GM12801 (cell line): Measurements from ENCODE around the gene CCR7.

ENCODE experiments used
- TF ChIP-seq, protein P1 (sequence below): IDR thresholded peaks from one replicate; pipeline ENCODE4 v1.5.1; 2011; ENCODE audit warnings: control low read depth; ENCODE audit not compliant: insufficient read length; ENCODE audit errors: extremely low read depth

CCR7 gene

DNA sequence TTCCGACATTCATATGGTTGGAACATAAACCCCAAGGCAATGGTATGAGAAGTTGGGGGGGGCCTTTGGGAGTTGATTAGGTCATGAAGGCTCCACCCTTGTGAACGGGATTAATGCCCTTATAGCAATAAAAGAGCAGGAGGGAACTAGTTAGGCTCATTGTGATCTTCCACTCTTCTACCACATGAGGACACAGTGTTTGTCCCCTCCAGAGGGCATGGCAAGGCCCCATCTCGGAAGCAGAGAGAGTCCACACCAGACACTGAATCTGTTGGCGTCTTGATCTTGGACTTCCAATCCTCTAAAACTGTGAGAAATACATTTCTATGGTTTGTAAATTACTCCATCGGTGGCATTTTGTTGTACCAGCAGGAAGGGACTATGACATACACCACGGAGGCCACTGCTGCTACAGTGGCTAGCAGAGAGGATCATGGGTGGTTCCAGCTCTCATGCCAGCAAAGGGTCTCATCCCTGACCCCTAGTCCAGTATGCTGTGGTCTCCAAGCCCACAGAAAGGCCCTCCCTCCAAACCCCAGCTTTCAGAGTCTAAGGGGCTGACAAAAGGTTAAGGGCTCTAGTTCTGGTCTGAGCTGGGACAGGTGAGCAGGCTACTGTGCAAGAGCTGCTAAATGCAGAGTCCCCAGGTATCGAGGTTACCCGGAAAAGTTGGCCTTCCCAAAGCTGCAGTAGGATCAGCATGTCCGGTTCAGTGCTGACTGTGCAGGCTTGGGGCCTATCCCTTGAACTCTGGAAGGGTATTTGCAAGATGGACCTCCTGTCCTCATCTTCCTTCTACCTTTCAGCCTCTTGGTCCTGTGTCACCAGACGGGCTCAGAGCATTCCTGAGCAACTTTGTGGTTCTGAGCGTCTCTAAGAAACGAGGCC, 12.2 kb downstream of the CCR7 start:
- TF ChIP-seq, protein P1, sequence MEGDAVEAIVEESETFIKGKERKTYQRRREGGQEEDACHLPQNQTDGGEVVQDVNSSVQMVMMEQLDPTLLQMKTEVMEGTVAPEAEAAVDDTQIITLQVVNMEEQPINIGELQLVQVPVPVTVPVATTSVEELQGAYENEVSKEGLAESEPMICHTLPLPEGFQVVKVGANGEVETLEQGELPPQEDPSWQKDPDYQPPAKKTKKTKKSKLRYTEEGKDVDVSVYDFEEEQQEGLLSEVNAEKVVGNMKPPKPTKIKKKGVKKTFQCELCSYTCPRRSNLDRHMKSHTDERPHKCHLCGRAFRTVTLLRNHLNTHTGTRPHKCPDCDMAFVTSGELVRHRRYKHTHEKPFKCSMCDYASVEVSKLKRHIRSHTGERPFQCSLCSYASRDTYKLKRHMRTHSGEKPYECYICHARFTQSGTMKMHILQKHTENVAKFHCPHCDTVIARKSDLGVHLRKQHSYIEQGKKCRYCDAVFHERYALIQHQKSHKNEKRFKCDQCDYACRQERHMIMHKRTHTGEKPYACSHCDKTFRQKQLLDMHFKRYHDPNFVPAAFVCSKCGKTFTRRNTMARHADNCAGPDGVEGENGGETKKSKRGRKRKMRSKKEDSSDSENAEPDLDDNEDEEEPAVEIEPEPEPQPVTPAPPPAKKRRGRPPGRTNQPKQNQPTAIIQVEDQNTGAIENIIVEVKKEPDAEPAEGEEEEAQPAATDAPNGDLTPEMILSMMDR = no peak

DNA sequence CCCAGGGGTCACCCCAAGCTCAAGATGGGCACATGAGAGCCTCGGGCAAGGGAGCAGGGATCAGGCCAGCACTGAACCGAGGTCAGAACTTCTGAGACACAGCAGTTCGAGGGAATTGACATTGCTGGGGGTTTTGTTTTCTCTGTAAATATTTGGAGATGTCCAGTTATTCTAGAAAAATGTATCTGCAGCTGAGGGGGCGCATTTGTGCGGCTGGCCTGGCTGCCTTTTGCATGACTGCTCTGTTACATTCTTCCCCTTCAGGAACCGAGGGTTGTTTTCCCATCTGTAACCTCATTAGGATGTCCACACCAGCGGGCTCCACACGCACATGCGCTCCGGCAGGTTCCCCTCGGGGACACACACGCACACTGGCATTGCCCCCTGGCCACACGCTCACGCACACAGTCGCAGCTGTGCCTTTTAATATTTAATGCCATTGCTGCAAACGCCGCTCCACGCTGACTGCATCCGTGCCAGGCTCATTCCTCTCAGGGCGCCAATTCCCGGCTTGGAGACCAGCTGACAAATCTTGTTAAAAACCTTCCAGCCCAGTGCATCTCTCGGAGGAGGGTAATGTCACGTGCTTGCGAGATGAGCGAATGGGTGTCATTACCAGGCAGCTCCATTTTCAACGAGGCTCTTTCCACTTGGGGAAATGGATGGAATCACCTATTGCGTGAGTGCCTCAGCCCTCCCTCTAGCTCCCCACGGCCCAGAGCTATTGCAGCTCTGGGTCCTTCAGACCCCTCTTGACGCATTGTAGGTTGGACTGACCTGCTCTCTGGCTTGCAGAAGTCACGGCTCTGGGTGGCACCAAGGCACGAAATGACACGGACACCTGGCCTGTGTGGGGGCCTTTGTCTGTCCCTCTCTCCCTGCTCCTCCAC, 13.1 kb downstream of the CCR7 start:
- TF ChIP-seq, protein P1 = no peak

DNA sequence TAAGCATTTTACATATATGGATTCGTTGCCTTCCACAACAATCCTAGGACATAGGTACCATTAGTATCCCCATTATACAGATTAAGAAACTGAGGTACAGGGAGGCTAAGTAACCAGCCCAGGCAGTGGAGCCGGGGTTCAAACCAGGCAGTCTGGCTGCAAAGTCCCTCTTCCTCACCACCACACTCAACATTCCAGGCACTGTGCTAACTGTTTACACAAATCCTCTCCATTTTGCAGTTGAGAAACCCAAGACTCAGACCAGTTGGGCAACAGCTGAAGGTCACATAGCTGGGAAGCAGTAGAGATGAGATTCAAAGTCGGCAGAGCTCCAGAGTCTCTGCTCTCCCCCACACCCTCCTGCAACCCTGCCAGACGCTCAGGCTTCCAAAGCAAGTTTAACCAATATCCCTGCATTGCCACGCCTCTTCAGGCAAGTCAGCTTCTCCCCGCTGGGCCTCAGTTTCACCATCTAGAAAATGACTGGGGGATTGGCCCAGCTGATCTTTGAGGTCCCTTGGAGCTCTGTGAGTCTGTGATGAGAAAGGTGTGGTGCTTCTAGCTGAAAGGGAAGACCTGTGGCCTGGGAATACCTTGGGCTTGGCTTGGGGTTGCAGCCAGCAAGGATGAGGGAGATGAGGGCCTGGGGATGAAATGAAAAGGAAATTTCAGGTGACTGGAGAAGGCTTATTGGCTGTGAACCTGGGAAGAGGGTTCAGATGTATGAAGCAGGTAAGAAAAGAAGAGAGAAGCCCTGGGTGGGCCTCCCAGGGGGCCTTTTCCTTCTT, 14.0 kb downstream of the CCR7 start:
- TF ChIP-seq, protein P1 = no peak

DNA sequence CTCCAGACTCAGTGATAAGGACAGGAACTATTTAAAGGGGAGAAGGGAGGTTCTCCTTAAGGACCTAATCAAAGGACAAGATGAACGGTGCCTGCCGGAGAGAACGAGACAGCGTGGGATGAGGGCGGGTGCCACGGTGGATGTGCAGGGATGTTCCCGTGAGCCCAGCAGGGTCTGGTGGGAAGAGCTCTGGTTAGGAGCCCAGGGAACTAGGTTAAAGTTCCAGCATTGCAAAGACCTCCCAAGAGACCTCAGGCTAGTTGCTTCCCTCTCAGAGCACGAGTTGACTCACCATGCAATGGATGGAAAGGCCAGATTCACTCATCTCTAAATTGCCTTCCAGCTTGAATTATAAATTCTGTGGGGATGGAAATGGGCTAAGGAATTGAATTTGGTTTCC, 14.7 kb downstream of the CCR7 start:
- TF ChIP-seq, protein P1 = no peak

DNA sequence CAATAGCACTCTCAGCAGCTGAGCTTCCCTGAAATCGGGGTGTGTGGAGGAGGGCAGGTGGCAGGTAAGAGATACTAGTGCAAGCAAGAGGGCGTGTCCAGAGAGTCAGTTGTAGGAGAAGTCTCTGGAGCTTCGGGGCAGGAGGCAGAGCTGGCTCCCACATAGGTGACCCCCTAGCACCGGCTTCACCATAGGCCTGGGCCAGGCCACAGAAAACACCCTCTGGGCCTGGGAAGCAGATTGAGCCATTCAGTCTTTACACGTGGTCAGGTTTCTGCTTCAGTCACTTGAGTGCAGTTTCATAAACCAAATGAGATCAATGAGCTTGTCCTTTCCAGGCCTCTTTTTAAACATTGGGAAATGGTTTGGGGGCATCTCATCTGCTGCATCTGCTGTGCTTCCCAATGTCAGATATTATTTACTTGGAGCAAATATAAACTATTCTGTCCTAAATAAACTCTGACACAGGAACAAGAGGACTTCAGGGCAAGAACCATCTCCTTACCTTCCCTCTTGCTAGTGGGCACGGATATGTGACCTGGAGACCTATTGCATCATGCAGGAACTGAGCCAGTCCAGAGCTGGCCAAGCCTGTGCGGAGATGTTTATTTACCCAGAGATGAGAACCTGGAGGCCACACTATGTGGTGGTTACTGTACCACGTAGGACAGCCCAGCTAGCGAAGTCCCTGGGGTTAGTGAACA, 16.1 kb downstream of the CCR7 start:
- TF ChIP-seq, protein P1 = no peak

DNA sequence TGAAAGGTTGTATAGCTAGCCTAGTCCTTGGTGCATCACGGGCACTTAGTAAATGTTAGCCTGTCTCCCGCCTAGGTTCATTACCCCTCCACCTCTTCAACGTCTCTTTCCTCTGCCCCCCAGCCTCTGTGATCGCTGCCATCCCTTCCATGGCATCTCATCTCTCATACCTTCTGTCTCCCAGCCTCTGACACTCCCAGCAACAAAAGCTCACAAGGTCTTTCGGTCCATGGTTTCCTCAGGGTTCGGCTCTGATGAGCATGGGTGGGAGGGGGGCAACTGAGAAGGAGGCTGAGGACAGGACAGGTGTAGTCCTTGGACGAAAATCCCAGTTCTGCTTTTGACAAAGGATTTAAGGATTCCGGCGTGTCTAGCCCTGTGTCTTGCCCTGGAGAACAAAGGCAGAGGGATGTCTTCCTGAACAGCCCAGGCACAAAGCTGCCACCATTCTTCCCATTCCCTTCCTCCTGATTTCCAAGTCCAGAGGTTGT, 16.7 kb downstream of the CCR7 start:
- TF ChIP-seq, protein P1 = no peak
